Measurements from ENCODE around the gene MRGPRF.

Gene MRGPRF

DNA sequence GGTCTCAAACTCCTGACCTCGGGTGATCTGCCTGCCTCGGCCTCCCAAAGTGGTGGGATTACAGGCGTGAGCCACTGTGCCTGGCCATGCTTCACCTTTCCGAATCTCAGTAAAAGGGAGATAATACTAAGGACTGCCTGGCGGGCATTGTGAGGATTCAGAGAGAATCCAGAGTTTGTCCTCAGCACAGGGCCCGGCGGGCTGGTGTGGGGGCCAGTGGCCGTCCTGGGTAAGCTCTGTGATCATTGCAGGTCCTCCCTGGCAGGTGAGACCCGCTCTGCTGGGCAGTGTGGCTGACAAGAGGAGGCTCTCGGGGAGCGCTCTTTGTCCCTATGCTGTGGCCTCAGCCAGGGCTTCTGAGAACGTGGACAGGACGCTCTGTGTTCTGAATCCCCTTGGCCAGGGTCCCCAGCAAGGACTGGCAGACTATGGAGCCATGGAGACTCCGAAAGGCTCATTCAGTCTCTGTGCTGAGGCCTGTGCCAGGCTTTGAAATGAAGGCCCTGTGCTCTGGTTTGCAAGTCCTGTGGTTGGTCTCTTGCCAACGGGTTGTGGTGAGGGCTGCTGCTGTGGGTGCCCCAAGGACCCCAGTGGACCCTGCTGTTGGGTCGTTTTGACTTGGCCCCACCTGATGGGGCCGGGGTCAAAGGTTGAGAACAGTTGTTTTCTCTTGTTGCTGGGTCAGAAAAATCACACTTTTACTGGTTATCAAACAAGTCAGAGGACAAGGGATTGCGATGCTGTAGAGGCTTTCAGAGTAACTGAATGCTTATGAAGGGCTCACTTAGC lies 37.7 kb upstream of the MRGPRF start:
- no peak for DNase-seq

DNA sequence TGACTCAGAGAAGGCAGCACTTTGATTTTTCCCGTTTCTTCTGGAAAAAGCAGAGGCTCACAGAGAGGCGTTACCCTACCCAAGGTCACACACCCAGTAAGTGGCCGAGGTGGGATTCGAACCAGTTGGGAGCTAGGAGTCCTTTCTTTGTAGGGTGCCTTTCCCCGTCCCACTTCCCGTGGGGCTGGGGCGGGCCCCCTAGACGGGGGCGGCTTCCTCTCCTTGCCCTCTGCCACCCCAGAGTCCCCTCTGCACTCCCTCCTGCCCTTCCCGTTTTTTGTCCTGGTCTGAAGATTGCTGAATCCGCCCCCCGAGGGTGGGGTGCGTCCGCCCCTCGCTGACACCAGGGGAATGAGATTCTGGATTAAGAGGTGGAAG lies 36.4 kb upstream of the MRGPRF start:
- DNase-seq = no peak

DNA sequence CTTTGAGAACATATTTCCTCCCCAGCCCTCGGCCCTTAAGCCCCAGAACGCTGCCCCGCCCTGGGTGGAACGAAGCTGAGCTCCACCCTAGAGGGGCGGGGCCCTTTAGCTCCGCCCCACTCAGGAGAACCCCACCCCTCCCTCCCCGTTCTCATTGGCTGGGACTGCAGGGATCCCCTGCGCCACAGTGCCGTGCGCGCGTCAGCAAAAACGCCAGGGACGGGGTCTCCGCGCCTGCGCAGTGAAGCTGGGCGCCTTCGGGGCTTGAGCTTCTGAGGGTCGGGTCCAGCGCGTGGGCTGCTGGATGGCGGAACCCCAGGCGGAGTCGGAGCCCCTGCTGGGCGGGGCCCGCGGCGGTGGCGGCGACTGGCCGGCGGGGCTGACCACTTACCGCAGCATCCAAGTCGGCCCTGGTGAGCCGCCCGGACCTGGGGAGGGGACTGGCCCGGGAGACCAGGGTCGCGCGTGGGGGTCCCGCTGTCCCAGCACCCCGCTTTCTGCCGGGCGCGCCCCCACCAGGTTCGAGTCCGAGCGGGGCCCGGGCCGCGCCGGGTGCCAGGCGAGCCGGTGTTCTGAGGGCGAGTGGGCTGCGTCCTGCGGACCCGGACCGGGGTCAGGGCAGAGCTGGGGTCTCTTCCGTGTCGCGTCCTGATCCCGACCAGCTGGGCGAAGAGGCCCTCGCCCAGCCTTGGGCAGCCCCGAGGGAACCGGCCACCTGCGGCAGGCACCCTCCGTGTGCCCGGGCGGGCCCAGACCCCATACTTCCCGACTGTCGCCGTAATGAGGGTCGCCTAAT lies 35.8 kb upstream of the MRGPRF start, which contains the start of gene TPCN2:
Gene TPCN2, plus strand, starts transcription at position 239 of the 796 bp plus-strand sequence. Its CDS starts 66 bp downstream, at position 305.
- DNase-seq = peak; percentile 97

DNA sequence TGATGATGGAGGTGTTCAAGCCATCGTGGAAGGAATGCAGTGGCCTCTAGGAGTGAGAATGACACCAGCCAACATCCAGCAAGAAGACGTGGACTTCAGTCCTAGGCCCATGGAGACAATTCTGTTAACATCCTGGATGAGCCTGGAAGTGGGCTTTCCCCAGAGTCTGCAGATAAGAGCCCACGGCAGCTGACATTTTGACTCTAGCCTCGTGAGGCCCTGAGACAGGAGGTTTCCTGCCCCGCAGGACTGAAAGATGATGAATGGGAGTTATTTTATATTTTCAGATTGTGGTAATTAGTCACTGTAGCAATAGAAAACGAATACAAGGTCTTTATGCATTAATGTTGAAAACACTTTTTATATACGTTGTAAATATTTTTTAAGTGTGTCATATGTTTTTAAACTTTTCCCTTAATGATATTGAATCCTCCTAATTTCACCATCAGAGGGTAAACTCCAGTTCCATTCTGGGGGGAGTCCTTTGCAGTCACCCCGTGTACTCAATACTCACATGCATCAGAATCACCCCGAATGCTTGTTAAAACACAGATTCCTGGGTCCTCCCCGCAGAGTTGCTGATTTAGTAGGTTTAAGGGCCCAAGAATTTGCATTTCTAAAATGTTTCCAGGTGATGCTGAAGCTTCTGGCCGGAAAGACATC lies 35.1 kb upstream of the MRGPRF start:
- DNase-seq = no peak

DNA sequence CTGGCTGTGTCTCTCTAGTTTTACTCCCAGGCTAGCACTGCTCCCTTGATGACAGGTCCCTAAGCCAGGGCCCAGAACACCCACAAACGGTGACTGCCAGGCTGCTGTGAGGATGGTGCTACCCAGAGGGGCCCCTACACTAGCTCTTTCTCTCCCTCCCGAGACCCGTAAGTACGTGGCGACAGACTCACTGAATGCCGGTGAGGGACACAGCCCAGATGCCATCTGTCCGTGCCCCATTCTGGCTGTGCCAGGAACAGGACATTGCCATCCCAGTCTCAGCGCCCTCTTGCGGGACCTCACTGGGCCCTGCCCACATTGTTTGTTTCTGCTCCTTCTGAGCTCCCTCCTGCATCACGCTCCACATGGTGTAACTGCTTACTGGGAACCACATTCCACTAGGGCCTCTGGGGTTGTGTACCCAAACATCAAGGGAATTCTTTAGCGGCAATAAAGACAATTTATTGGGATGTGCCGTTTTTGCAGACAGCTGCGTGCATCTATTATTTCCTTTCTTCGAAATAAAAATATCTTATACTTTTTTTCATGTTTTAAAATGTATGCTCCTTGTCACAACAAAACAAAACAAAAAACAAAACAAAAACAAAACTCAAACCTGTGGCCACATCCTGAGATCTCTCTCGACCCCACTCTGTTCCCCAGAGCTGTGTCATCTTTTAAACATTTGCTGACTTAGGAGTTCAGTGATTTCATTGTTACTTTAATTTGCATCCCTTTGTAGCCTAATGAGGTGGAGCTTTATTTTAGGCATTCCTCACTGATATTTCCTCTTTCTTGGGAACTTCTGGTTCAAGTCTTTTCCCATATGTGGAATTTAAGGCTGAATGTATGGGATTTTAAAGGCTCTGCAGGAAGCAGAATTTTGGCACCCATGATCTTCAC lies 31.3 kb upstream of the MRGPRF start:
- peak; percentile 10 for DNase-seq

DNA sequence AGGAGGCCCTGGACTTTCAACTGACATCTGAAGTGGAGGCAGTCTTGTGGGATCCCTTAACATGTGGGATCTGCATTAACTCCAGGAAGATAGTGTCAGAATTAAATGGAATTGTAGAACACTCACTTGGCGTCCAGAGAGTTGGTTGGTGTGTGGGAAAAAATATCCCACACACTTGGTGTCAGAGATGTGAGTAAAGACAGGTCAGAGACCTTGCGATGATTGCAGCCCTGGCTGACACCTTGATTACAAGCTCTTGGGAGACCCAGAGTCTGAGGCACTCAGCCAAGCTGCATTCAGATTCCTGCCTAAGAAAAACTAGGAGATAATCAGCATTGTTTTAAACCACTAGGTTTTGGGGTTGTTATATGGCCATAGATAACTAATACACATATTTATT lies 28.5 kb upstream of the MRGPRF start:
- DNase-seq = no peak

DNA sequence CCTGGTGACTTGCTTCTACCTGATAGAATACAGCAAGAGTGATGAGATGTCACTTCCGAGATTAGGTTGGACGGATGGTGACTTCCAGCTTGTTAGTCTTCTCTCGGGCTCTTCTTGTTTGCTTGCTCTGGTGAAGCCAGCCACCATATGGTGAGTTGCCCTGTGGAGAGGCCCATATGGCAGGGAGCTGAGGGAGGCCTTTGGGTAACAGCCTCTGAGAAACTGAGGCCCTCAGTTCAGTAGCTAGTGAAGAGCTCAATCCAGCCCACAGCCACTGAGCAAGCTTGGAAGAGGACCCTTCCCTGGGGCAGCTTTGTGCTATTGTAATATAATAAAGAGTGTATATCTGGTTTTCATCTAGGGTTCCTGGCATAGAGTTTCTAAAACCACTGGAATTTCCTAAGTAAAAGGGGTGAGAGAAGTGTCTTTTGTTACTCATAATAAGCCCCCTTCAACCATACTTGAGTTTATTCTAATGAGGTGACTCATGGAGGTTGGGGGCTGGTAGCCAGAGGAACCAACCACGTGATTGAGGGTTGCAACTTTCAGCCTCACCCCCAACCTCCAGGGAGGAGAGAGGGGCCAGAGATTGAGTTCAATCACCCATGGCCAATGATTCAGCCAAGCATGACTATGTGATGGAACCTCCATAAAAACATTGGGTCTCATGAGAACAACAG lies 27.7 kb upstream of the MRGPRF start:
- no peak for DNase-seq

DNA sequence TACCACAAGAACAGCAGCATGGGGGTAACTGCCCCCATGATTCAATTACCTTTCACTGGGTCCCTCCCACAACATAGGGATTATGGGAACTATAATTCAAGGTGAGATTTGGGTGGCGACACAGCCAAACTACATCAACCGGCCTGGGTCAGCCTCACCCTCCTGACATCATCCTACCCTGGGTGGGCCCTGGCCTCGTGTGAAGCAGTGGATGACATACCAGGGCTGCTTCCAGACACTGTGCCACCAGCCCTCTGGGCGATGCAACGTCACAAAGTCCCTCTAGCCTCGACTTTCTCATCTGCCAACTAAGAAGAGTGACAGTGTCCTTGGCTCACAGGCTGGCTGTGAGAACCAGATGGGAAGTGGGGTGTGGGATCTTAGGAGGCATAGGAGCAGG lies 27.0 kb upstream of the MRGPRF start:
- DNase-seq = no peak

DNA sequence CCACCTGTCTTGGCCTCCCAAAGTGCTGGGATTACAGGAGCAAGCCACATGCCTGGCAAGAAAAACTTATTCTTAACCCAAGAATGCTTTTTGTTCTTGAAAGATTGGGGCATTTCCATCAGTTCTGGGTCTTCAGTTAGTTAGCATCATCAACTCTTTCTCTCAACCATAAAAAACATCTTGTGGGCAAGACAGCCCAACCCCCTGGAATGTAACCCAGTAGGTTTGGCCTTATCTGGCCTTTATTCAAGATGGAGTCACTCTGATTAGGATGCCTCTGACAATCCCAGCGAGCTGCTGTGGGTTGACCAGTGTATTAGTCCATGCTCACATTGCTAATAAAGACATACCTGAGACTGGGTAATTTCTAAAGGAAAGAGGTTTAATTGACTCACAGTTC lies 26.5 kb upstream of the MRGPRF start:
- no peak for DNase-seq

DNA sequence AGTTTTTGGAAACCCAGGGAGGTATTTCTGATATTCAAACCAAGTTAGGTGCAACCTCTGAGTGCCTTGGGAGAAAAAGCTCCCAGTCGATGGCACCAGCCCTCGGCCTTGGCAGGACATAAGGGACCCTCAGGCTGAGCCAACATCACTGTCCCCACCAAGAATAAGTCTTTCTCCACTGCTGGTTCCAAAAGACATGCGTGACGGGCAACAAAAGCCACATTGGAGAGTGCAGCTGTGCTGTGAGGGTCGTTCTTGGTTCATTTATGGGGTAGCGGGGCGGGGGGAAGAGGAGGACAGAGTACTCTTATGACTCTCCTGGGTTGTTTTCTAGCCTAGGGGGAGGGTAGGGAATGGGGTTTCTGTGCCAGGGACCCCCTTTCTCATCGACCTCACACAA lies 24.5 kb upstream of the MRGPRF start:
- DNase-seq = no peak

DNA sequence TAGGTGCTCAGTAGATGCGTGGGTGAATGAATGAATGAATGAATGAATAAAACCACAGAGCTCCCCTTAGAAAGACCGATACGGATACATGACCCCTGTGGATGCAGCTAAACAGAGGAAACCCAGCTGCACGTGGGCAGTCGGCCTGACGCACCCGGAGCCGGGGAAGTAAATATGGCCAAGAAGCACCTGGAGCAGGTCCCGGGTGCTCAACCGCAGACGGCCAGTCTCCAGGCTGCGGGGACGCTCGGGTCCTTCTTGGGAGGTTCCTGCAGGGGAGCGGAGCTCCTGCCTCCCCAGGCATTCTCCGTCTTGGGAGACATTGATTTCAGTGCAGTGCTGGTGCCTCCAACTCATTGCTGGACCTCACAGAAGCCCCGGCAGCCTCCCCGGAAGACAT lies 24.0 kb upstream of the MRGPRF start:
- DNase-seq = peak; percentile 3

DNA sequence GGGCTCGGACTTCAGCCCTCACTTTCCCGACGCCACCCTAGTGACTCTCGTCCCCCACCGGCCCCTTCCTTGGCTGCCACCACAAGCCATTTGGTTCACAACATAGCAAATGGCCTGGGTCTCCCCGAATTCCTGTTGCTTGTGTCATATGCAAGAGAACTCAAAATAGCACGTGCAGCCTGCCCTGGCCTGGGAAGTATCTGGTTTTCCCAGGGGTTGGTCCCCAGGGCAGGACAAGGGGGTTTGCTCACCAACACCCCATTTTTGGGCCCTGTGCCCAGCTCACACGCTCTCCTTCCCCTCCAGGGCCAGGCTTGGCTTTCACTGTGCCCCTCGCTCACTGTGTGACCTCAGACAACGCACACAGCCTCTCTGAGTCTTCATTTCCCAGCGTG lies 22.9 kb upstream of the MRGPRF start:
- DNase-seq = no peak

DNA sequence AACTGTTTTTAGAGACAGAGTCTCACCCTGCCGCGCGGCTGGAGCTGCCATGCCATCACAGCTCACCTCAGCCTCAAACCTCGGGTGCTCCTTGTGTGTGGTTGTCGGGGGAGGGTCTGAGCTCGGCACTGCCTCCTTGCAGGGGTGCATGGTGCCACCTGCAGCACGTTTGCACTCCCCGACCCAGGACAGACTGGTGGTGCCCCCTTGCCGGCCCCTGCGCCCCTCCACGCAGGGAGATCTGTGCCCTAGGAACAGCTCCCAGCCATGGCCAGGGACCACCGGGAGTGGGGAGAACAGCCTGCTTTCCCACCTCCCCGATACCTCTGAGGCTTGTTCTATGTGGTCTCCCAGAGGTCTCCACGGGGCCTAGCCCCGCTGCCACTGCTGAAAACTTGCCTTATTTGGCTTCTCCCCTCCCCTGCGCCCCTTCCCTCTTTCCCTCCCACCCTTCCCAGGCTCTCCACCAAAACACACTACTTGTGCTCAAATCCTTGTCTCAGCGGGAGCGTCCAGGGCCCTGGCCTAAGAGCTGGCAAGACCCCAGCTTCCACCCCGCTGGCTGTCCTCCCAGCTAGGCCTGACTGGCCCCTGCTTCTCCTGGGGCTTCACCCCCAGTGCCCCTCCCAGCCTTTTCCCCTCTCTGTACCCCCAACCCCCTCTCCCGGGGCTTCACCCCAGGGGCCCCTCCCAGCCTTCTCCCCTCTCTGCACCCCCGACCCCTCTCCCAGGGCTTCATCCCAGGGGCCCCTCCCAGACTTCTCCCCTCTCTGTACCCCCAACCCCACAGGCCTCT lies 22.3 kb upstream of the MRGPRF start:
- DNase-seq = no peak

DNA sequence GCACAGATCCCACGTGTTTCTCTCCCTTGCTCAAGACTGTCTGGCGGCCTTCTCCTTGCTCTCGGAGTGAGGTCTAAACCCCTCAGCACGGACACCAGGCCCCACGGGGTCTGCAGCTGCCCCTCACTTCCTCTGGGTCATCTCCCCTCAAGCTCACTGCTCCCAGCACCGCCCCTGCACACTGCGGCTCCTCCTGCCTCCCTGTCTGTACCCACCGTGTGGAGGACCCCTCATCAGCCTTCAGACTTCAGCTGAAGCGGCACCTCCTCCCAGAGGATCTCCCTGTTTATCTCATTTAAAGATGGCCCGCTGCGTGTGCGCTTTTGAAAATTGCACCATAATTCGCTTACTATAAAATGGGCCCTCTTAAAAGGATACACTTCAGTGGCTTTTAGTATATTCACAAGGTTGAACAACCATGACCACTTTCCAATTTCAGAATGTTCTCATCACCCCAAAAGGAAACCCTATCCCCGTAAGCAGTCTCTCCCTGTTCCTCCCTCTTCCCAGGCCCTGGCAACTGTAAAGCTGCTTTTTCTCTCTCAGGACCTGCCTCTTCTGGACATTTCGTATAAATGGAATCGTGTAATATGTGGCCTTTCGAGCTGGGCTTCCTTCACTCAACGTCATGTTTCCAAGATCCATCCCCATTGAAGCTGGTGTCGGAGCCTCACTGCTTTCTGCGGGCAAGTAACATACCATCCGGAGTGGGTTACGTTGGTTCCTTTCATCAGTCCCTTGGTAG lies 21.2 kb upstream of the MRGPRF start:
- DNase-seq = no peak

DNA sequence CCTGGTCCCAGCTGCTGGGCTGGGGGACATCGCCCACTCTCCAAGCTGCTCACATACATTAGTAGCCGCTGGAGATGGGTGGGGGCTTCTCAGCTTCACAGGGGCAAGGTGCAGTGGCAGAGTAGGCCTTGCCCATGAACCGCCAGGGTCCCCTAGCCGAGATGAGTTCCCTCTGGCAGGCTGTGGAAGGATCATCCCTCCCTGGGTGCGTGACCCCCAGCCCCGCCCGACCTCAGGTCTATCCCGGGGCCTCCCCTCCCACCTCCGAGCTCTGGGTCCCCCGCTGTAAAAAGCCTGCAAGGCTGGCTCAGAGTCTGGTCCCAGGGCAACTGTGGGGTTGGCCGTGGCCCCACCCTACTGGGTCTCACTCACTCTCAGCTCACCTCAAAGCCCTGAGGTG lies 20.4 kb upstream of the MRGPRF start:
- no peak for DNase-seq

DNA sequence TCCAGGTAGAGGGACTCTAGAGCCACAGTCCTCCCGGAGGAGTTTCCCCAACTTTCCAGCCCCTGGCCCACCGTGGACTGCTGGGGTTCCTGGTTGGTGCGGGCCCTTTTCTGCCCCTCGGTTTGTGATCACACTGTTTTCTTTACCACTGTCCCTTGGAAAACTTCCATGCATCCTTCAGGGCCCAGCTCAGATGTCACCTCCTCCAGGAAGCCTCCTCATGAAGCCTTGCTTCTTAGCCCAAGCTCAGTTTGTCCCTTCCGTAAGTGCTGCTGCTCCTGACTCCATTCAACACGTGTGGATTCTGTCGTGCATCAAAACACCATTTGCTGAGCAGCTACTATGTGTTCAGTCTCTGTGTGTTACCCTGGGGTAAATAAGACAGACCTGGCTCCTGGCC lies 19.8 kb upstream of the MRGPRF start:
- DNase-seq = no peak

DNA sequence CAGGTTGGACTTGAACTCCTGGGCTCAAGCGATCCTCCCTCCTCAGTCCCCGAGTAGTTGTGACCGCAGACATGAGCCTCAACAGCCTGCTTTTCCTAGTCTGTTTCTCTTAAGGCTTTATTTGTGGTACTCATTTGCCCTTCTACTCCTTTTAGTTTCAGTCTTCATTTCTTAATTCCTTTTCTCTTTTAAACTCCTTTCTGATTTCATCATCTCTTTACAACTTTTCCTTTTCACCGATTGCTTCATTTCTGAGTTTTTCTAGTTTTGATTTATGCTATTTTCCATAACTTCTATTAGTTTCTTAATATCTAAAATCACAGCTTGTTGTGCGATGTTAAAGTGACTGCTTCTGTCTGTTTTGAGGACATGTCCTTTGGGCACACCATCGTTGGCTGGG lies 17.3 kb upstream of the MRGPRF start:
- DNase-seq = no peak

DNA sequence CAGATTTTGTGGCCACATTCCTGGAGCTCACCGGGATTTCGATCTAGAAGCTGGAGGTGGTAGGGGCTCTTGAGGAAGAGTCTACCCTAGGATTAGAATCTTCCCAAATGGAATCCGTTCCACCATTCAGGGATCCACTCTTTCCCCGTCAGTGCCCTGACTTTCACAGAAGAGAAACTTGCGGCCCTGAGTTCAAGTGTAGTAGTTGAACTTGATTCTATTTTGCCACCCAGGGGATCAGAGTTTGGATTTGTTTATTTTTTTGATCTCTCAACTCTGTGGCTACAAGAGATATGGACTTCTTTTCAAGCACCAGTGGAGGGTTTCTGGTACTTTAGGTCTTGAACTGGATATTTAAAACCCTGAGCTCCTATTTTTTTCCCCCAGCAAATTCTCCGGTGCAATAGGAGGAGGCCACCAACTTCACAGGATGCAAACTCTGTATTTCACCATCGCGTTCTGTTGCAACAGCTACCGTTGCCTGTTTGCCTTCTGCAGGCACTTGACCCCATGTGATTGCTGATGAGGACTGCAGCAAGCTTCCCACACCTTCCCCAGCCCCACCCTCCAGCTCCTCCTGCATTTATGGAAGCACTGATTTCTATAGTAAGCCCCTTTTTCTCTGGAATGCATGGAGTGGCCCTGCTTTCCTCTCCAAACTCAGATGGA lies 14.8 kb upstream of the MRGPRF start:
- no peak for DNase-seq

DNA sequence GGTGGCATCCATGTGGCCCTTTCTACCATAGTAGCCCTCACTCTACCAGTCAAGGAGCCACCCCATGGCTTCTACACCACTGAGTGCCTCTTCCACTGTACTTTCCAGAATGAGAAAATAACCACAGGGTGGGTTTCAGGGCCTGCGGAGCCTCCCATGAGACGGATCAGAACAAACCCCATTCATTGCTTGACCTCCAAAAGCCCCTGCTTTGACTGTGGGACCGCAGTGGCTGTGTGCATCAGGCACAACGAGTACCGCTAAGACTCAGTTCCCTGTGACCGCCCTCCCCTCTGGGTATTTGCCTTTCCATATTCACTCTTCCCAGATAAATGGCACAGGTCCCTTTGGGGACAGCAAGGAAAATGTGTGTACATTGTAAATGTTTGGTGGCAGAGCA lies 11.5 kb upstream of the MRGPRF start:
- no peak for DNase-seq

DNA sequence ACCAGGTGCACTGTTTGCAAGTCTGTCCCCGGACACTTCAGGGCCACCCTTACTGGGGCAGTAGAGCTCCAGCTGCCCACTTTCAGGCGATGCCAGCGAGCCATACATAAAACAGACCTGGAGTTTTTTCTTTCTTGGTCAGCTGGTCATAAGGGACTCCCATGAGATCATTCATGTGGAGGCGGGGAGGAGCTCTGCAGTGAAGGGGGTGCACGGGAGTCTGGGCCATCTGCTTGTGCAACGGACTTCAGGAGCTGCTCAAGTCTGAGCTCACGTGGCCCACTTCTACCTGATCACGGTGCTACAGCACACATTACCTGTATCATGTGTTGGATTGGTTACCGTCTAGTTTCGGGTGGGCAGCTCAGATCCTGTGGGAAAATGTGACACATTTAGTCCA lies 9.2 kb upstream of the MRGPRF start:
- DNase-seq = no peak
